Mucosa of rectum (tissue), 2 donors: Measurements from ENCODE around the gene LLGL1.

Experiments used
- H3K27ac ChIP-seq, 2 donors: one replicate each; pipeline ENCODE4 v1.7.0; 2013; ENCODE audit warnings: inconsistent platforms in 2 of 2, low read depth in 2 of 2, low read length in 2 of 2
- H3K27me3 ChIP-seq, 2 donors: one replicate each; pipeline ENCODE4 v1.7.0; 2013; ENCODE audit warnings: low read length in 2 of 2; ENCODE audit not compliant: control insufficient read depth in 2 of 2, insufficient read depth in 2 of 2
- H3K36me3 ChIP-seq, 2 donors: one replicate each; pipeline ENCODE4 v1.7.0; 2013; ENCODE audit warnings: low read length in 2 of 2; ENCODE audit not compliant: control insufficient read depth in 2 of 2, insufficient read depth in 2 of 2
- H3K4me1 ChIP-seq, 2 donors: one replicate each; pipeline ENCODE4 v1.7.0; 2013; ENCODE audit warnings: low read length in 2 of 2, mild to moderate bottlenecking in 1 of 2; ENCODE audit not compliant: control insufficient read depth in 2 of 2, insufficient read depth in 2 of 2
- H3K4me3 ChIP-seq, 2 donors: one replicate each; pipeline ENCODE4 v1.7.0; 2013; ENCODE audit warnings: low read length in 2 of 2
- H3K9ac ChIP-seq, 2 donors: one replicate each; pipeline ENCODE4 v1.7.0; 2013; ENCODE audit warnings: low read length in 2 of 2, low read depth in 1 of 2, mild to moderate bottlenecking in 1 of 2
- H3K9me3 ChIP-seq, 2 donors: one replicate each; pipeline ENCODE4 v1.7.0; 2013; ENCODE audit warnings: low read length in 2 of 2; ENCODE audit not compliant: control insufficient read depth in 2 of 2
- donor health status: healthy.
- donor health status: Normal muscosa, but diverticular disease.

Gene LLGL1

GRCh38 chr17:18263885-18264682, 38.6 kb downstream of the LLGL1 start:
- Histone ChIP-seq H3K36me3 (peaks cover 13 to 23% of the 10 kb centered on the region in 2 donors), H3K9me3 (no peaks in the 10 kb centered on the region), H3K27ac (no peak overlapping the region), H3K4me1 (peaks cover 17 to 26% of the 10 kb centered on the region in 2 donors), H3K27me3 (no peaks in the 10 kb centered on the region), H3K9ac (no peak overlapping the region), H3K4me3 (no peak overlapping the region)

- peaks cover 0 to 7% of the 10 kb centered on the region in 2 donors for H3K4me1 ChIP-seq
- H3K36me3 ChIP-seq, result peaks cover 13 to 23% of the 10 kb centered on the region in 2 donors
- H3K9ac ChIP-seq, result no peak overlapping the region
- H3K27ac ChIP-seq, result no peak overlapping the region
- no peaks in the 10 kb centered on the region for H3K27me3 ChIP-seq
- H3K4me3 ChIP-seq, result no peak overlapping the region
- no peaks in the 10 kb centered on the region for H3K9me3 ChIP-seq
These were observed 41.9 kb downstream of the LLGL1 start for GRCh38 chr17:18267366-18267765.

GRCh38 chr17:18267927-18268711, 42.7 kb downstream of the LLGL1 start:
- H3K27me3 ChIP-seq, result no peaks in the 10 kb centered on the region
- H3K9ac ChIP-seq, result no peak overlapping the region
- no peaks in the 10 kb centered on the region for H3K4me1 ChIP-seq
- H3K4me3 ChIP-seq, result no peak overlapping the region
- peaks cover 13 to 24% of the 10 kb centered on the region in 2 donors for H3K36me3 ChIP-seq
- no peak overlapping the region for H3K27ac ChIP-seq
- H3K9me3 ChIP-seq, result no peaks in the 10 kb centered on the region

GRCh38 chr17:18270046-18270931, 44.9 kb downstream of the LLGL1 start:
- Histone ChIP-seq H3K4me3 (no peak overlapping the region), H3K27me3 (no peaks in the 10 kb centered on the region), H3K9ac (no peak overlapping the region), H3K4me1 (no peaks in the 10 kb centered on the region), H3K36me3 (peaks cover 5 to 18% of the 10 kb centered on the region in 2 donors), H3K27ac (no peak overlapping the region), H3K9me3 (no peaks in the 10 kb centered on the region)

- H3K9ac ChIP-seq, result no peak overlapping the region
- H3K9me3 ChIP-seq, result no peaks in the 10 kb centered on the region
- H3K36me3 ChIP-seq, result peaks cover 40 to 66% of the 10 kb centered on the region in 2 donors
- no peaks in the 10 kb centered on the region for H3K4me1 ChIP-seq
- H3K27ac ChIP-seq, result no peak overlapping the region
- no peak overlapping the region for H3K4me3 ChIP-seq
- H3K27me3 ChIP-seq, result no peaks in the 10 kb centered on the region
These were observed 51.6 kb downstream of the LLGL1 start for GRCh38 chr17:18277076-18277475.

- Histone ChIP-seq H3K36me3 (peaks cover 50 to 72% of the 10 kb centered on the region in 2 donors), H3K4me3 (no peak overlapping the region), H3K9me3 (no peaks in the 10 kb centered on the region), H3K9ac (no peak overlapping the region), H3K27ac (no peak overlapping the region), H3K27me3 (no peaks in the 10 kb centered on the region), H3K4me1 (no peaks in the 10 kb centered on the region)
These were observed 53.4 kb downstream of the LLGL1 start for GRCh38 chr17:18278867-18279266.

GRCh38 chr17:18280249-18280648, 54.8 kb downstream of the LLGL1 start:
- no peaks in the 10 kb centered on the region for H3K4me1 ChIP-seq
- no peak overlapping the region for H3K4me3 ChIP-seq
- no peaks in the 10 kb centered on the region for H3K27me3 ChIP-seq
- peaks cover 55 to 72% of the 10 kb centered on the region in 2 donors for H3K36me3 ChIP-seq
- H3K9me3 ChIP-seq, result no peaks in the 10 kb centered on the region
- no peak overlapping the region for H3K9ac ChIP-seq
- H3K27ac ChIP-seq, result no peak overlapping the region

- no peak overlapping the region for H3K4me3 ChIP-seq
- peaks cover 59 to 76% of the 10 kb centered on the region in 2 donors for H3K36me3 ChIP-seq
- no peak overlapping the region for H3K9ac ChIP-seq
- H3K27me3 ChIP-seq, result no peaks in the 10 kb centered on the region
- H3K4me1 ChIP-seq, result no peaks in the 10 kb centered on the region
- no peak overlapping the region for H3K27ac ChIP-seq
- no peaks in the 10 kb centered on the region for H3K9me3 ChIP-seq
These were observed 55.4 kb downstream of the LLGL1 start for GRCh38 chr17:18280766-18281371.

GRCh38 chr17:18281788-18282187, 56.4 kb downstream of the LLGL1 start:
- H3K27me3 ChIP-seq, result no peaks in the 10 kb centered on the region
- H3K36me3 ChIP-seq, result peaks cover 51 to 70% of the 10 kb centered on the region in 2 donors
- no peaks in the 10 kb centered on the region for H3K4me1 ChIP-seq
- H3K9ac ChIP-seq, result no peak overlapping the region
- H3K9me3 ChIP-seq, result no peaks in the 10 kb centered on the region
- H3K27ac ChIP-seq, result no peak overlapping the region
- no peak overlapping the region for H3K4me3 ChIP-seq
